Neural crest cell (in vitro differentiated cells): ENCODE measurements around the gene MYO9B. TPM values are rescaled to one million over a fixed set of nuclear protein-coding genes. Genes with fewer than 3 reads are reported as not detected.
"Not testable (repeated sequence)": the region's sequence is repeated elsewhere in the genome, so short reads cannot be mapped to it uniquely, and the experiment has no call there.

Experiments used
- DNase-seq: peaks from one replicate; pipeline ENCODE4 v3.0.0; 2021; ENCODE audit warnings: low read depth, mixed read lengths, low spot score
- H3K27ac Mint-ChIP-seq: one replicate; pipeline ENCODE4 v1.8.0; 2021; ENCODE audit warnings: mild to moderate bottlenecking, mixed read lengths; ENCODE audit not compliant: unreplicated experiment
- H3K27me3 Mint-ChIP-seq: 2 replicates; pipeline ENCODE4 v1.8.0; 2021; ENCODE audit warnings: low read depth, mild to moderate bottlenecking, mixed read lengths
- H3K36me3 Mint-ChIP-seq: 2 replicates; pipeline ENCODE4 v1.8.0; 2021; ENCODE audit warnings: low read depth, mild to moderate bottlenecking, mixed read lengths
- H3K4me1 Mint-ChIP-seq: 2 replicates; pipeline ENCODE4 v1.8.0; 2021; ENCODE audit warnings: mixed read lengths
- H3K4me3 Mint-ChIP-seq: one replicate; pipeline ENCODE4 v1.8.0; 2021; ENCODE audit warnings: mild to moderate bottlenecking, mixed read lengths
- H3K9me3 Mint-ChIP-seq: 2 replicates; pipeline ENCODE4 v1.8.0; 2021; ENCODE audit warnings: mixed read lengths
- total RNA-seq: library from RNA; stranded (reverse); gene quantifications from 2 replicates; pipeline ENCODE4 v1.2.1, GENCODE V29; 2021
- TF ChIP-seq, protein P1 (sequence below): fragments of 200-600 bp; sonication (generic); conservative IDR thresholded peaks from 2 replicates; pipeline ENCODE4 v1.5.0; 2021; ENCODE audit warnings: antibody characterized with exemption, mild to moderate bottlenecking

The MYO9B gene
- total RNA-seq, 1 donor from 2014 or later = 113 TPM

DNA sequence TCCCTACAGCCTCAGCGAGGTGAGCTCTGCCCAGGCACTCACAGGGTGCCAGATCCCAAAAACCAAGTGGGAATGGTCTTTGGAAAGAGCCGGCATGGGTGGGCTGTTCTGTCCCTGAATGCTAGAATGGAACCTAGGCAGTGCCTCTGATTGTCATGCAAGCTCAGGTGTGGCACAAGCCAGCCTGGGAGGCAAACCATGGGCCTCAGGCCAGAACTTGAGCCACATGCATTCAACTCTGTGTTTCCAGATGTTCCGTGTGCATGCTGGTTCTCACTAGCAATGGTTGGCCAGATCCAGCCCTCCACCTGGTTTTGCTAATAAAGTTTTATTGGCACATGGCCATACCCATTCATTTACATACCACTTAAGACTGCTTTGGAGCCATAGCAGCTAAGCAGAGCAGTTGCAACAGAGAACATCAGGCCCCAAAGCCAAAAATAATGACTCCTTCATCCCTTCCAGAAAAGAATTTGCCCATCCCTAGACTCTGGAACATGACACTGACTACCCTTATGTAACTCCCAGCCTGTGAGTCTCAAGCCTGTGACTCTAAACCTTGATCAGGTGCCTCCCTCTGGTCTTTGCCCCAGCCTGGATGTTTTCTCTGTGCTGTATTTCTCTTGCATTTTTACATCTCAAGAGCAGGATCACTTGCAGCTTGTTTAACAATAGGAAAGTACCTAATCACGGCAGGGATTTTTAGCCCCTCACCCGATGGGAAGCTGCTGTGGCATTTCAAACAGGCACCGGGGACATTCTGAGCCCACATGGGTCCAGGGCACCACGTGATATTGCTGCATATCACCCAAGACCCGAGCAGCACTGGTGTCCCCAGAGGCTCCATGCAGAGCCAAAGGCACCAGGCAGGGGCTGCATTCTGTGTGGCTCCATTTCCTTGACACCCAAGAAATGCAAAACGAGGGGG is 84.2 kb downstream of the MYO9B start:
- H3K4me3 Mint-ChIP-seq = no peak overlapping the region
- peaks cover 30% of the 10 kb centered on the region for H3K36me3 Mint-ChIP-seq

DNA sequence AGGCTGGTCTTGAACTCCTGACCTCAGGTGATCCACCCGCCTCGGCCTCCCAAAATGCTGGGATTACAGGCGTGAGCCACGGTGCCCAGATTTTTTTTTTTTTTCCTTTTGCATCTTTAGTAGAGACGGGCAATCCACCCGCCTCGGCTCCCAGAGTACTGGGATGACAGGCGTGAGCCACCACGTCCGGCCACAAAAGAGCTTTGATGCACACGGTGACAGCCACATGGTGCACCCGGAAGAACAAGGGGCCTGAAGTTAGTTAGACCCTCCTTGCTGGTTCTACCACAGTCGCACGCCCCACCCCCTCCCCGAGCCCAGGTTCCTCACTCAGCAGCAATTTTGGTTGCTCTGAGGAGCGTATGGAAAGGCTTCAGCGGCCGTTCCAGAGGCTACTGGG is 85.3 kb downstream of the MYO9B start:
- no peak overlapping the region for H3K4me3 Mint-ChIP-seq
- H3K9me3 Mint-ChIP-seq = peaks cover 4% of the 10 kb centered on the region
- H3K27me3 Mint-ChIP-seq = no peaks in the 10 kb centered on the region
- no peak overlapping the region for H3K27ac Mint-ChIP-seq
- H3K36me3 Mint-ChIP-seq = peaks cover 32% of the 10 kb centered on the region
- no peaks in the 10 kb centered on the region for H3K4me1 Mint-ChIP-seq
- no peak for DNase-seq
- TF ChIP-seq, protein P1, sequence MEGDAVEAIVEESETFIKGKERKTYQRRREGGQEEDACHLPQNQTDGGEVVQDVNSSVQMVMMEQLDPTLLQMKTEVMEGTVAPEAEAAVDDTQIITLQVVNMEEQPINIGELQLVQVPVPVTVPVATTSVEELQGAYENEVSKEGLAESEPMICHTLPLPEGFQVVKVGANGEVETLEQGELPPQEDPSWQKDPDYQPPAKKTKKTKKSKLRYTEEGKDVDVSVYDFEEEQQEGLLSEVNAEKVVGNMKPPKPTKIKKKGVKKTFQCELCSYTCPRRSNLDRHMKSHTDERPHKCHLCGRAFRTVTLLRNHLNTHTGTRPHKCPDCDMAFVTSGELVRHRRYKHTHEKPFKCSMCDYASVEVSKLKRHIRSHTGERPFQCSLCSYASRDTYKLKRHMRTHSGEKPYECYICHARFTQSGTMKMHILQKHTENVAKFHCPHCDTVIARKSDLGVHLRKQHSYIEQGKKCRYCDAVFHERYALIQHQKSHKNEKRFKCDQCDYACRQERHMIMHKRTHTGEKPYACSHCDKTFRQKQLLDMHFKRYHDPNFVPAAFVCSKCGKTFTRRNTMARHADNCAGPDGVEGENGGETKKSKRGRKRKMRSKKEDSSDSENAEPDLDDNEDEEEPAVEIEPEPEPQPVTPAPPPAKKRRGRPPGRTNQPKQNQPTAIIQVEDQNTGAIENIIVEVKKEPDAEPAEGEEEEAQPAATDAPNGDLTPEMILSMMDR = no peak

More for the DNA sequence above, 84.2 kb downstream of the MYO9B start:
- DNase-seq = no peak
- TF ChIP-seq, protein P1 = no peak
- Mint-ChIP-seq H3K4me1 (no peaks in the 10 kb centered on the region), H3K27ac (no peak overlapping the region), H3K27me3 (no peaks in the 10 kb centered on the region), H3K9me3 (peaks cover 4% of the 10 kb centered on the region)

DNA sequence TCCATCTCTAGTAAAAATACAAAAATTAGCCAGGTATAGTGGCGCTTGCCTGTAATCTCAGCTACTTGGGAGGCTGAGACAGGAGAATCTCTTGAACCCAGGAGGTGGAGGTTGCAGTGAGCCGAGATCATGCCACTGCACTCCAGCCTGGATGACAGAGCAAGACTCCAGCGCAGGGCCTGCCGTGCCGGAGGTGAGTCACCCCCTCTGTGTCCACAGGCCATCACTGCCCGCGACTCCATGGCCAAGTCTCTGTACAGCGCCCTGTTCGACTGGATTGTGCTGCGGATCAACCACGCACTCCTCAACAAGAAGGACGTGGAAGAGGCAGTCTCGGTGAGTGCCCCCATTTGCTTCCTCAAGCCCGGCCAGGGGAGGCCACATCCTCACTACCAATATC is 86.6 kb downstream of the MYO9B start:
- not testable (repeated sequence) for DNase-seq, H3K4me1 Mint-ChIP-seq, H3K27me3 Mint-ChIP-seq, H3K27ac Mint-ChIP-seq, H3K4me3 Mint-ChIP-seq, H3K9me3 Mint-ChIP-seq
- peaks cover 35% of the 10 kb centered on the region for H3K36me3 Mint-ChIP-seq

DNA sequence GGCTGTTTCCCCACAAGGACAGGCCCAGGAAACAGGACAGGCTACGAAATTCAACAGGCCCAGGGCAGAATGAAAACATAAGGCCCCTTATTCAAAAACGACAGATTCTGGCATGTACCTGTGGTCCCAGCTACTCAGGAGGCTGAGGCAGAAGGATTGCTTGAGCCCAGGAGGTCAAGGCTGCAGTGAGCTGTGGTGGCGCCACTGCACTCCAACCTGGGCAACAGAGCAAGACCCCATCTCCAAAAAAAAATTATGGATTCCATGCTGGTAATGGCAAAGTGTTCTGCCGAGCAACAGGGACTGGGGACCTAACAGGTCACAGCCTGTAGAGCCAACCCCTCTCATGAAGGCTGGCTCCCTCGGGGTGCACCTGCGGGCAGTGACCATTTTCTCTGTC is 87.0 kb downstream of the MYO9B start:
- no peak for DNase-seq
- Mint-ChIP-seq H3K4me3 (no peak overlapping the region), H3K4me1 (no peaks in the 10 kb centered on the region), H3K27me3 (no peaks in the 10 kb centered on the region), H3K36me3 (peaks cover 35% of the 10 kb centered on the region), H3K27ac (no peak overlapping the region), H3K9me3 (peaks cover 4% of the 10 kb centered on the region)
- TF ChIP-seq, protein P1 = no peak

DNA sequence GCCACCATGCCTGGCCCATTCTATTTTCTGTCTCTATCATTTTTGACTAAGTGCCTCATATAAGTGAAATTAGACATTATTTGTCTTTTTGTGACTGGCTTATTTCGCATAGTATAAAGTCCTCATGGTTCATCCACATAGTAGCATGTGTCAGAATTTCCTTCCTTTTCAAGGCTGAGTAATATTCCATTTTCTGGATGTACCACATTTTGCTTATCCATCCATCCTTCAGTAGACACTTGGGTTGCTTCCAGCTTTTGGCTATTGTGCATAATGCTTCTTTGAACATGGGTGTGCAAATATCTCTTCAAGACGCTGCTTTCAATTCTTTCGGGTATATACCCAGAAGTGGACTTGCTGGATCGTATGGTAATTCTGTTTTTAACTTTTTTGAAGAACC is 88.1 kb downstream of the MYO9B start:
- H3K36me3 Mint-ChIP-seq = peaks cover 41% of the 10 kb centered on the region
- no peak overlapping the region for H3K27ac Mint-ChIP-seq
- H3K9me3 Mint-ChIP-seq = peaks cover 4% of the 10 kb centered on the region
- H3K4me1 Mint-ChIP-seq = no peaks in the 10 kb centered on the region
- H3K27me3 Mint-ChIP-seq = no peaks in the 10 kb centered on the region
- no peak for DNase-seq
- H3K4me3 Mint-ChIP-seq = no peak overlapping the region
- TF ChIP-seq, protein P1 = no peak

DNA sequence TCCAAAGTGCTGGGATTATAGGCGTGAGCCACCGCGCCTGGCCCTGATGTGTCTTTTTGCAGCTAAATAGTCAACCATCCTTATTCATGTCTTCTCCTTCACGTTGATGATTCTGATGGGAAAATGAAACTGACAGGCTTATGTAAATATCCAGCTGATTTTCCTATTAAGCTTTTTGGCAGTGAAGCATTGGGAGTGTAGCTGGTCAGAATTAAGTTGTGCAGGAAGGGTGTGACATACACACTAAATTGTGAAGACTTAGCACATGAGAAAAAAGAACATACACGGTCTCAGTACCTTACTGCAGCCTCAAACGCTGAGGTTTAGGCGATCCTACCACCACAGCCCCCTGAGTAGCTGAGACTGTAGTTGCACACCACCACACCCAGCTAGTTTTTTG is 89.1 kb downstream of the MYO9B start:
- H3K27me3 Mint-ChIP-seq = no peaks in the 10 kb centered on the region
- peaks cover 38% of the 10 kb centered on the region for H3K36me3 Mint-ChIP-seq
- H3K27ac Mint-ChIP-seq = no peak overlapping the region
- H3K4me3 Mint-ChIP-seq = no peak overlapping the region
- TF ChIP-seq, protein P1 = no peak
- H3K4me1 Mint-ChIP-seq = no peaks in the 10 kb centered on the region
- peaks cover 4% of the 10 kb centered on the region for H3K9me3 Mint-ChIP-seq
- no peak for DNase-seq
